GM18505 (cell line): ENCODE results near the gene FHL1.
"Not testable (repeated sequence)": the region's sequence is repeated elsewhere in the genome, so short reads cannot be mapped to it uniquely, and the experiment has no call there.

Experiments used
- ATAC-seq: cut with Tn5 transposase; IDR thresholded peaks from one replicate; pipeline ENCODE4 v1.9.1; 2021; ENCODE audit not compliant: unreplicated experiment
- POLR2A ChIP-seq: IDR thresholded peaks from 4 replicates; pipeline ENCODE4 v1.6.1; 2011; ENCODE audit warnings: borderline replicate concordance; ENCODE audit not compliant: insufficient read depth, insufficient read length; ENCODE audit errors: extremely low read depth

FHL1 gene

DNA sequence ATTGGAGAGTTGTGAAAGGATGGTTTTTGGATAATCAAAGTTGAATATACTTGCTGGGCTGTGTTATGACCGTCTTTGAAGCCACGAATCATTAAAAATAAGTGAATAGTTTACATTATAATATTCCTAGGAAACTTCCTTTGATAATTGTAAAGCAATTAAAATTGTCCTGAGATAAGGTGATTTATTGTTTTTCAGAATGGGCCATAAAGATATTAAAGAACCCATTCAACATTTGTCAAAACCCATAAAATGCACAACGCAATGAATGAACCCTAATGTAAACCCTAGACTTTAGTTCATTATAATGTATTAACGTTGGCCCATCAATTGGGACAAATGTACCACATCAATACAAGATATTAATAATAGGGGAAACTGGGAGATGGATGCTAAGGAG, 11.4 kb downstream of the FHL1 start:
- TF ChIP-seq POLR2A, result no peak
- no peak for ATAC-seq

DNA sequence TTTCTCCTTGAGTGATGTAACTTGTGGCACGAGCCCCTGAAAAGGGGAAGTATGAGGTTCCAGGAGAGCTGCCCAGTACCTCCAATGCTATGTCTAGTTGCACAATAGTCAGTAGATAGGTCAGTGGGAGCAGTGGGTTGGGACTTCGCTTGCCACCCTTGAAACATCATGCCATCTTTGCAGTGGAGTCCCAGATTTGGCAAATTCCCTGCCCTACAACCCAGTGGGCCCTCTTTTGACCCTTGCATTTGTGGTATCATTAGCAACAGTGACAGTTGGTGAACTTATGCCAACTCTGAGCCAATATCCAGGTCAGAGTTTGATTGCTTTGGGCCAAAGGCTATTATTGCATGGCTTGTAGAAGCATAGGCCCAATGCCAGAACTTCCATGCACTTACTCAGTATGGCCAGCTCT, 12.3 kb downstream of the FHL1 start:
- TF ChIP-seq POLR2A, result no peak
- no peak for ATAC-seq

DNA sequence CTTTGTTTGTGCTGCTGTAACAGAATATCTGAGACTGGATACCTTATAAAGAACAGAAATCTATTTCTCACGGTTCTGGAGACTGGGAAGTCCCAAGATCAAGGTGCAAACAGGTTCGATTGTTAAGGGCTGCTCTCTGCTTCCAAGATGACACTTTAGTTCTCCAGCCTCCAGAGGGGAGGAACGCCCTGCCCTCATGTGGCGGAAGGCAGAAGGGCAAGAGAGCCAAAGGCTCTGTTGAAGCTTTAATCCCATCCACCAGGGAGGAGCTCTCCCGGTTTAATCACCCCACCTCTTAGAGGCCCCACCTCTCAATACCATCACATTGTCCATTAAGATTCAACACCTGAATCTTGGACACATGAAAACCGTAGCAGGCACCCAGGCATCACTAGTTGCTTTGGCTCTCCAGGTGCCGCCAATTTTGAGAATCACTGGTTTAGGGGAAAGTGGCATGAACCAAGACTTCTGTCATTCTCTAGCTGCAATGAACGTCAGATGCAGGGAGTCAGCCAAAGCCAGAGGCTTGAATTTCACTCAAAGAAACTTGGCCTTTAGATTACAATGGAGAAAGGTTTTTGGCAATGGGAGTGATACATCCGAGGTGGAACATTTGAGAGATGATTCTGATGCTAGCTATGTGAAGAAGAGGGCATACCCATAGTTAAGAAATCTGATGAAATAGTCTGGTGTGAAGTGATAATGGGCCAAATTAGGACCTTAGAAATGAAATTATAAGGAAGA, 15.7 kb downstream of the FHL1 start:
- no peak for TF ChIP-seq POLR2A
- ATAC-seq, result peak; percentile 82

DNA sequence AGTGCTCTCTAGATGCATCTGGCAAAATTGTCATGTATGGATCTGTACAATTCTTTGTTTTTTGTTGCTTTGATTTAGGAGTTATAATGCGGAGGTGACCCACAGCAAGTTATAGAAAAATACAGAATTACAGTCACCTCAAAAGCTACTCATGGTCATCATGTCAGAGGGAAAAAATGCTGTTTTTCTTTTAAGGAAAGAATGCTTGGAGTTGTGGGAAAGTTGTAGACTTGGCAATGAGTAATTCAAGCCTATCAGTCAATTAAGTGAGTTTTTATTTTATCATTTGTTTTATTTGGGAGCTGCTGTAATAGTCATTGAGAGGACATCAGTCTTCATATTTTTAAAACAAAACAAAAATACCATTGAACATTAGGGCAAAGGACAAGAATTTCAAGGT, 16.4 kb downstream of the FHL1 start:
- TF ChIP-seq POLR2A, result no peak
- no peak for ATAC-seq

DNA sequence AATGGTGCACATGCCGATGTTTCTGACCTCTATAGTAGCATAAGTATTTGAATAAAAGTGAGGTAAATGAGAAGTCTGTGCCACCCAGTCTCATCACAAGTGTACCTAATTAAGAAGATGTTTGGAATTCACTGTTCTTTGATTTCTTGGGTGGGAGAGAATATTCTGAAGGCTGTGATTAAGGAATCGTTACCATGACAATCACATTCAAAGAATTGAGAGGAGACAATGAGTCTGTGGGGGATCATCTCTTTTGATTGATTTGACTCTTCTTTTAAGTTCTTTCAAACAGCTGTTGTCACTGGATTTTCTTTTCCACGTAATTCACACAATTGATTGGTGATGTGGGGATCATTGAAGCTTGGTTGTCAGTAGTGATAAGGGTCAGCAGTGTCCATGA, 18.1 kb downstream of the FHL1 start:
- ATAC-seq, result no peak

DNA sequence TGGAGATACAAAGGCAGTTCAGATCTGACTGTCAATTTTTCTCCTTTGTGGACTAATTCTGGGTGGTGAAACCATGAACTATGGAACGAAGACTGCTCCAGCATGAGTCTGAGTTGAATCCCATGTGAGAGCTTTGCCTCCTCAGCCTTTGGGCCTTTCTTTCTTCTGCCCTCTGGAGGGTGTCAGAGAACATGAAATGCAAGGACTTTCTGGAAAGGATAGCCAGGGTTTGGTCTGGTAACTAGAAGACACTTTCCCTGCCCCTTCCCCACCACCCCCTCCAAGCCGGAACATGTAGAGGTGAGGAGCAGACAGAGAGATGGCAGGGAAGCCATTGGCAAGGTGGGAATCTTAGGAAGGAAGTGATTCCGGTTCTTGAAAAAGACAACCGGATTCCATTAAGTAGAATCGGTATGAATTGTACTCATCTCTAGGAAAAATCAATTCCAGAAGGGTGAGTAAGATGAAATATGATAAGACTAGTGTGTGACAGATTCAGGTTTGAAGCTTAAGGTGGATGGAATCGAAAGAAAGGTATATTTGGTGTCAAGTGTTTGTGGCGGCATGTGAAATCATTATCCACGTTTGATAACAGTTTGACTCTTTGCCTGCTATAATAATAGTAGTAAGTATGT, 19.0 kb downstream of the FHL1 start:
- no peak for TF ChIP-seq POLR2A
- ATAC-seq, result no peak

More for the DNA sequence above, 18.1 kb downstream of the FHL1 start:
- no peak for TF ChIP-seq POLR2A

DNA sequence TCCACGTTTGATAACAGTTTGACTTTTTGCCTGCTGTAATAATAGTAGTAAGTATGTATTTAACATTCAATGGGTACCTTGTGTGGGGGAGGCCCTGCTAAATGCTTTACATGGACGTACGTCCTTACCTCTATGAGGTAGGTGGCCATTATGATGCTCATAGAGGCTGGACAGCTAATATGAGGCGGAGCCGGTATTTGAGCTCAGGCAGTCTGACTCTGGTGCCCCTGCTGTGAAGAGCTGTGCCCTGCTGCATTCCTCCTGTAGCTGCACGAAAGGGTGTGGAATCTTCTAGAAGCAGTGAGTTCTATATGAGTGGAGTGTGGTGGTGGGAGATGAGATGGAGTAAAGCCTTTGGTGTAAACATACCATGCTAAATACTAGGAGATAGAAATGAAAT, 20.7 kb downstream of the FHL1 start:
- ATAC-seq, result not testable (repeated sequence)

DNA sequence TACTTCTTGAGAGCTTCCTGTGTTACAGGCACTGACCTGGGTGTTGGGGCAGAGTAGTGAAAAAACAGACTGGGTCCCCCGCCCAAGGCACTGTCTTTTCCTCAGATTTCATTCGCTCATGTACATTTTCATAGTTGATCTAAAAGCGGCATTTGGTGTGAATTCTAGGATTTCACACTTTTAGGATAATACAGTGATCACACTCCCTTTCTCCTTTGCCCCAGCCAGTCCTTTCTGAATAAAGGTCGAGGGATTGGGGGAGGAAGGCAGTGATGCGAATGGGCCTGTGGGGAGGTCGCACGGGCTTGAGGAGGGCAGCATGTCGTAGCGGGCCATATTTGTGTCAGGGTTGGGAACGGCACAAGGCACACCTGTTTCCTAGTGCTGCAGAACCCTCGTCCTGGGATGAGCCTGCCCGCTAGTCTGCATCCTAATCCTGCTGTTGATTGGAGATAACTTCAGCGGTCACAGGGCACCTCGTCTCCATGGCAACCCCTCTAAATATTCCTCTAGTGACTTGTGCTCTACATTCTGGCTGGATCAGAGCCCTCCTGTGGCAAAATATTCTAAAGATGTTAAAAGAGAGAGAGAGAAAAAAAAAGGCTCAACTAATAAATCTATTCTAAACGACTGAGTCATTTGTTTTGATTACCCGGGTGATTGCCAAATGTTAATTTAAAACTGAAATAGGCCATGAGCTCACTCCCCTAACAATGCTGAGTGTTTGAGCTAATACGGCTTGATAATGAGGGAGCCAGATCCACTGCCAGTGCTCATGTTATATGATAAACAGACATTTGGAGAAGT, 21.8 kb downstream of the FHL1 start:
- no peak for ATAC-seq
- TF ChIP-seq POLR2A, result no peak

DNA sequence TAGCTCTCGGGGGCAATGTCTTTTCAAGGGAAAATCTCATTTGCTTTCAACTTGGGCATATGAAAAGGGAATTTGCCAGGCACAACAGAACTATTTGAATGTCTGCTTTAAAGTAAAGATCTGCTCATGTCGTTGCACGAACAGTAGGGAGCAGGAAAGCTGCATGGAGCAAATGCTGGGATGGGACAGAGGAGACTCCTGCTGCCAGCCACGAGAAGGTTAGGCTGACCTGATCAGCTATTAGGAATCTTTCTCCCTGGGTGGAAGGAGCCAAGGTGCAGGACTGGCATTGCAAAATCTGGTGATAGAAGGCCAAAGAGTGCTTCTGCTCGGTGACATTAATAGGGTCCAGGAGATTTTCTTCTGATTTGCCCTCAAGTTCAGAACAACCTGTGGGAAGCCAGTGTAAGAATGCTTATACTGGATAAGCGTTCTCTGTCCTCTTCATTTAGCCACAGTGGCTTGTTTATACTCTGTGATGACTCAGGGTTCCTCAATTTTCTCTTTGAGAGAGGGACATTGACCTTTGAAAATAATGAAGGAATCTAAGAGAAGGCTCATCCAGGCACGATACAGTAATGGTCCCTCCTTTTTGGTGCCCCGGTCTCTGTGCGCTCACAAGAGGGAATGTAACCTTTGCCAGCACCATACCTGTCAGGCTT, 22.9 kb downstream of the FHL1 start:
- no peak for ATAC-seq

DNA sequence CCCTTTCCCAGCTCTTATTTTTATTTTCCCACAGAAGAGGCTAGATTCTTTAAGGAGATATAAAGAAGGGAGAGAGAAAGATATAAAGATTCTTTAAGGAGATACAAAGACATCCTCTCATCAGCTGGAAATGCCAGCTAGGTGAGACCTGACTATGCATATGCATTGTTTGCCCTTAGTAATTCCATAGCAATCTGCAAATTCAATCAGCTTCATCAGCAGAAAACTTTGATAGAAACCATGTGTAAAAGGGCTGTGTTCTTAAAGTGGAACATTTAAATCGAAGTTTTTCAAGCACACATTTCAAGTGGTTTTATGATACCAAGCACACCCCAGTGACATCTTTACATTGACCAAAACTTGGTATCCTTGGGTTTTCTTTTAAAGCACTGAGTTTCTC, 24.1 kb downstream of the FHL1 start:
- ATAC-seq, result no peak
- no peak for TF ChIP-seq POLR2A

More for the DNA sequence above, 22.9 kb downstream of the FHL1 start:
- TF ChIP-seq POLR2A, result no peak

DNA sequence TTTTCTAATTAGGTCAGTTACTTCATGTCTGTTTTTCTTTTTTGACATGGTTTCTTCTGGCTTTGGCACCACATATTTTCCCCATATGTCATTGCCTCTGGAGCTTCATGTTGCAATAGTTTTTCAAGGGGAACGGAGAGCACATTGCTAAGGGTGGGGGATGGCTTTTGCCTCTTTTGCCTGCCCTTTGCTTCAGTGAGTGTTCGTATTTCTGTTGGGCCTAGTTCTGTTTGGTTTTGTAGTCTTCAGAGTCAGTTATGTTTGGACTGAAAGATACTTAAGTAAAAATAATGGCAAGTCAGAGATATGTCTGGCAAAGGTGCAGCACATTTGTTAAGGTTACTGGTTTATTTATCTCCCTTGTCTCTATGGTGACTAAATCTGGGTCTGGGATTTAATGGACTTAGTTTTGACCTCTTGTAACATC, 29.1 kb downstream of the FHL1 start:
- no peak for ATAC-seq
- TF ChIP-seq POLR2A, result no peak

DNA sequence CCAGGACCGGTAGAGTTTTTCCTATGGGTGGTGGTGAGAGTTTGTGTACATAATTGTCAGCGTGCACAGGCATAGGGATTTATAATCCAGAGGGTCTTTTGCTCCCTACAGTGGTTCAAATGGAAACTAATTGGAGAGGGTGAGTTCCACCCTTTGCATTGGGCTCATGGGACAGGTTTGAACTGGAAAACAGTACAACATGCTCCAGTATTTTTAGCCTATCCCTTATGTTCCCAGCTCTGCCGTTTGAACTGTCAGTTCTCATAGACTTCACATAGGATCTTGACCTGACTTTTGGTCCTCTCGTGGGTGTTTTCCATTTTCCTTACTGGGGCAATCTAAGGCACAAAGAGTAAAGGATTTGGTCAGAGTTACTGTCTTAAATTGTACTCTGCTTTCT, 31.8 kb downstream of the FHL1 start:
- no peak for TF ChIP-seq POLR2A
- no peak for ATAC-seq

DNA sequence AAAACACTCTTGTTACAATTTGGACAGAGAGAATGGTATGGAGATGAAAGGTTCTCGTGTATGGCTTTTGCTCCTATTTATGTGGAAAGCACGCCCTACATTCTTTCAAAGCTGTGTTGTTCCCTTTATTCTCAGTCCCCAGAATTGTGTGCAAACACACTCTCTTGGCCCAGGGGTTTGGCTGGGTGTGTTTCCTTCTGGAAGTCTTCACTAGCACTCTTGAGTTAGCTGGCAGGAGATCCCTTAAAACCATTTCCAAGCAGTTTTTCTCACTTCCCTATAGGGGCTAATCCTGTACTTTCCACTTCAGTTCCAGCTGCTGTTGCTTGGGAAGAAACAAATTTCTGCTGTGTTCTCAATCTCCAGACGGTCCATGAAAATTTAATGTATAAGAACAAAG, 35.1 kb downstream of the FHL1 start:
- ATAC-seq, result no peak
- no peak for TF ChIP-seq POLR2A
